IPS DF 6.9 (cell line): ENCODE results near the gene TMC8.
"Not testable (repeated sequence)": the region's sequence is repeated elsewhere in the genome, so short reads cannot be mapped to it uniquely, and the experiment has no call there.

Experiments
- DNase-seq: peaks from one replicate; pipeline ENCODE4 v3.0.0-alpha.2; 2013; ENCODE audit warnings: low read depth, low spot score
- H3K27ac ChIP-seq: one replicate; pipeline ENCODE4 v1.5.1; 2013; ENCODE audit warnings: low read length, control low read depth
- H3K27me3 ChIP-seq: 2 replicates; pipeline ENCODE4 v1.6.1; 2013; ENCODE audit warnings: mild to moderate bottlenecking, low read length; ENCODE audit not compliant: control insufficient read depth, insufficient read depth
- H3K36me3 ChIP-seq: 2 replicates; pipeline ENCODE4 v1.6.1; 2013; ENCODE audit warnings: low read length; ENCODE audit not compliant: control insufficient read depth, insufficient read depth
- H3K4me1 ChIP-seq: 2 replicates; pipeline ENCODE4 v1.6.1; 2013; ENCODE audit warnings: low read length; ENCODE audit not compliant: control insufficient read depth, insufficient read depth
- H3K4me3 ChIP-seq: 2 replicates; pipeline ENCODE4 v1.5.1; 2013; ENCODE audit warnings: mild to moderate bottlenecking, low read length
- H3K9me3 ChIP-seq: 2 replicates; pipeline ENCODE4 v1.6.1; 2013; ENCODE audit warnings: low read length, inconsistent platforms; ENCODE audit not compliant: control insufficient read depth, insufficient read depth
- WGBS: extraction: QIAGEN DNeasy Blood & Tissue Kit; methylation state at CpG from one replicate; pipeline ENCODE4 v1.1.7; 2013; ENCODE audit warnings: mixed read lengths, missing lambda C conversion rate; ENCODE audit not compliant: insufficient read length, insufficient coverage; 5-methylcytosine and 5-hydroxymethylcytosine counted together

Gene TMC8

GRCh38 chr17:78115803-78116202, 14.8 kb upstream of the TMC8 start:
- peaks cover 10% of the 10 kb centered on the region for H3K36me3 ChIP-seq
- H3K4me1 ChIP-seq, H3K27ac ChIP-seq, H3K27me3 ChIP-seq, H3K9me3 ChIP-seq, DNase-seq, H3K4me3 ChIP-seq: not testable (repeated sequence)
- WGBS, result no CpG with 5 or more reads among the region's 18 CpGs

- no peak overlapping the region for H3K27ac ChIP-seq
- peaks cover 11% of the 10 kb centered on the region for H3K36me3 ChIP-seq
- no peaks in the 10 kb centered on the region for H3K27me3 ChIP-seq
- no peak for DNase-seq
- no peaks in the 10 kb centered on the region for H3K9me3 ChIP-seq
- no peak overlapping the region for H3K4me3 ChIP-seq
- no CpG with 5 or more reads among the region's 9 CpGs for WGBS
- no peaks in the 10 kb centered on the region for H3K4me1 ChIP-seq
These were observed 14.2 kb upstream of the TMC8 start for GRCh38 chr17:78116411-78116810.

GRCh38 chr17:78117027-78117981, 13.3 kb upstream of the TMC8 start:
- Histone ChIP-seq H3K36me3 (peaks cover 19% of the 10 kb centered on the region), H3K4me3 (no peak overlapping the region), H3K4me1 (no peaks in the 10 kb centered on the region), H3K9me3 (no peaks in the 10 kb centered on the region), H3K27ac (no peak overlapping the region), H3K27me3 (no peaks in the 10 kb centered on the region)
- no peak for DNase-seq
- WGBS, result no CpG with 5 or more reads among the region's 41 CpGs

- no peak overlapping the region for H3K27ac ChIP-seq
- no peak overlapping the region for H3K4me3 ChIP-seq
- no CpG with 5 or more reads among the region's 14 CpGs for WGBS
- peaks cover 33% of the 10 kb centered on the region for H3K36me3 ChIP-seq
- H3K4me1 ChIP-seq, result no peaks in the 10 kb centered on the region
- no peaks in the 10 kb centered on the region for H3K27me3 ChIP-seq
- DNase-seq, result no peak
- no peaks in the 10 kb centered on the region for H3K9me3 ChIP-seq
These were observed 11.8 kb upstream of the TMC8 start for GRCh38 chr17:78118801-78119241.

- no CpG with 5 or more reads among the region's 13 CpGs for WGBS
These were observed 10.0 kb upstream of the TMC8 start for GRCh38 chr17:78120537-78120936.

GRCh38 chr17:78120971-78121800, 9.4 kb upstream of the TMC8 start:
- H3K9me3 ChIP-seq, result no peaks in the 10 kb centered on the region
- WGBS, result no CpG with 5 or more reads among the region's 35 CpGs
- peaks cover 48% of the 10 kb centered on the region for H3K36me3 ChIP-seq
- H3K27ac ChIP-seq, result no peak overlapping the region
- no peak overlapping the region for H3K4me3 ChIP-seq
- no peaks in the 10 kb centered on the region for H3K27me3 ChIP-seq
- no peak for DNase-seq
- H3K4me1 ChIP-seq, result peaks cover under 1% of the 10 kb centered on the region; the same call in 1 of the 2 replicates

More at GRCh38 chr17:78120537-78120936, 10.0 kb upstream of the TMC8 start:
- H3K9me3 ChIP-seq, result no peaks in the 10 kb centered on the region
- H3K4me1 ChIP-seq, result no peaks in the 10 kb centered on the region
- H3K27ac ChIP-seq, result no peak overlapping the region
- peaks cover 46% of the 10 kb centered on the region for H3K36me3 ChIP-seq
- no peak overlapping the region for H3K4me3 ChIP-seq
- H3K27me3 ChIP-seq, result no peaks in the 10 kb centered on the region
- DNase-seq, result no peak

GRCh38 chr17:78121801-78122215, 8.8 kb upstream of the TMC8 start:
- no peak for DNase-seq
- Histone ChIP-seq H3K27me3 (no peaks in the 10 kb centered on the region), H3K4me1 (peaks cover 6% of the 10 kb centered on the region; the same call in 1 of the 2 replicates), H3K36me3 (peaks cover 48% of the 10 kb centered on the region), H3K9me3 (no peaks in the 10 kb centered on the region), H3K27ac (no peak overlapping the region), H3K4me3 (no peak overlapping the region)
- WGBS, result no CpG with 5 or more reads among the region's 11 CpGs

- Histone ChIP-seq H3K4me1 (peaks cover 6% of the 10 kb centered on the region; the same call in 1 of the 2 replicates), H3K27ac (no peak overlapping the region), H3K9me3 (no peaks in the 10 kb centered on the region), H3K4me3 (no peak overlapping the region), H3K36me3 (peaks cover 48% of the 10 kb centered on the region), H3K27me3 (no peaks in the 10 kb centered on the region)
- WGBS, result no CpG with 5 or more reads among the region's 23 CpGs
- no peak for DNase-seq
These were observed 8.2 kb upstream of the TMC8 start for GRCh38 chr17:78122216-78122930.

- H3K36me3 ChIP-seq, result peaks cover 48% of the 10 kb centered on the region
- H3K4me3 ChIP-seq, result no peak overlapping the region
- H3K27me3 ChIP-seq, result no peaks in the 10 kb centered on the region
- no peak for DNase-seq
- peaks cover 6% of the 10 kb centered on the region; the same call in 1 of the 2 replicates for H3K4me1 ChIP-seq
- no CpG with 5 or more reads among the region's 4 CpGs for WGBS
- H3K9me3 ChIP-seq, result no peaks in the 10 kb centered on the region
- no peak overlapping the region for H3K27ac ChIP-seq
These were observed 7.7 kb upstream of the TMC8 start for GRCh38 chr17:78122931-78123249.
